ENCODE measurements around the gene AGO1. TPM values are rescaled to one million over a fixed set of nuclear protein-coding genes. Genes with fewer than 3 reads are reported as not detected.

The AGO1 gene
- total RNA-seq, 1 experiment from 2014 or later, result 36.2 TPM

- CTCF ChIA-PET, result no interaction called here
- Histone ChIP-seq H3K4me3 (replicated peaks in 1 of 2; ENCODE audit: low read depth in 1 of 2, low read length in 2 of 2) (no peak overlapping the region), H3K27me3 (ENCODE audit: insufficient read depth, low read length) (no peaks in the 10 kb centered on the region), H3K9ac (ENCODE audit: low read length) (no peak overlapping the region), H3K9me3 (ENCODE audit: control insufficient read depth in 1 of 2, insufficient read depth in 1 of 2, low read depth in 1 of 2, low read length in 2 of 2) (no peaks in the 10 kb centered on the region), H4K20me1 (ENCODE audit: insufficient read depth) (no peaks in the 10 kb centered on the region), H3K4me1 (ENCODE audit: control insufficient read depth in 1 of 2, insufficient read depth in 2 of 2, low read length in 2 of 2) (no peaks in the 10 kb centered on the region), H2AFZ (ENCODE audit: low read depth, low read length, poor library complexity, severe bottlenecking) (no peak overlapping the region), H3K4me2 (ENCODE audit: low read length) (no peak overlapping the region), H3K27ac (ENCODE audit: low read depth, low read length) (no peak overlapping the region), H3K36me3 (ENCODE audit: control insufficient read depth in 1 of 2, insufficient read depth in 2 of 2, low read length in 2 of 2) (peaks cover 9 to 14% of the 10 kb centered on the region in 2 experiments; a peak in 3 of 4 replicates), H3K79me2 (ENCODE audit: insufficient read depth, low read length) (no peaks in the 10 kb centered on the region), H3K9me2 (ENCODE audit: insufficient read depth) (no peaks in the 10 kb centered on the region)
- no peak for DNase-seq (ENCODE audit: low read depth, low spot score)
- ATAC-seq, result no peak
- TF ChIP-seq SIN3A (IDR thresholded peaks at IDR 0.05; ENCODE audit: low read depth) (no peak), EZH2phosphoT487 (IDR thresholded peaks at IDR 0.05; ENCODE audit: borderline replicate concordance) (no peak), POLR2A (IDR thresholded peaks at IDR 0.05; ENCODE audit: borderline replicate concordance, extremely low read depth, insufficient read depth, insufficient read length) (no peak), JUND (IDR thresholded peaks at IDR 0.05) (no peak), ATF3 (IDR thresholded peaks at IDR 0.05) (no peak)
- POLR2A ChIA-PET, result no interaction called here
- intact Hi-C loops (cut with micrococcal nuclease), result no loop called here
- RAD21 ChIA-PET (ENCODE audit: low non-redundant PET in 1 of 2, low total read pairs in 2 of 2, uncharacterized antibody in 2 of 2, unreplicated experiment in 2 of 2), result interaction anchor here in 1 of 2 experiments (0.6 kb wide), 1 partner anchor 19 kb away, joined by 3 read pairs; no protein-coding TSS in a partner anchor
- BruUV-seq (replicated peaks), result no TSS peak
These were observed 18.2 kb downstream of the AGO1 start for GRCh38 chr1:35901235-35901634.

- no TSS peak for BruUV-seq (replicated peaks)
- H3K9ac ChIP-seq (ENCODE audit: low read length), result no peak overlapping the region
- H3K4me2 ChIP-seq (ENCODE audit: low read length), result no peak overlapping the region
- H3K4me1 ChIP-seq (ENCODE audit: control insufficient read depth in 1 of 2, insufficient read depth in 2 of 2, low read length in 2 of 2), result no peaks in the 10 kb centered on the region
- H3K27ac ChIP-seq (ENCODE audit: low read depth, low read length), result no peak overlapping the region
- no peaks in the 10 kb centered on the region for H3K79me2 ChIP-seq (ENCODE audit: insufficient read depth, low read length)
- H2AFZ ChIP-seq (ENCODE audit: low read depth, low read length, poor library complexity, severe bottlenecking), result no peak overlapping the region
- H3K9me3 ChIP-seq (ENCODE audit: control insufficient read depth in 1 of 2, insufficient read depth in 1 of 2, low read depth in 1 of 2, low read length in 2 of 2), result no peaks in the 10 kb centered on the region
- no peak for DNase-seq (ENCODE audit: low read depth, low spot score)
- ChIA-PET POLR2A (no interaction called here), RAD21 (ENCODE audit: low non-redundant PET in 1 of 2, low total read pairs in 2 of 2, uncharacterized antibody in 2 of 2, unreplicated experiment in 2 of 2) (interaction anchor here in 1 of 2 experiments (0.7 kb wide), 1 partner anchor 13 kb away, joined by 3 read pairs; no protein-coding TSS in a partner anchor), CTCF (no interaction called here)
- TF ChIP-seq YY1 (IDR thresholded peaks at IDR 0.05; ENCODE audit: extremely low read depth, insufficient replicate concordance, low read depth, low read length), result no peak
- TF ChIP-seq ZFX (IDR thresholded peaks at IDR 0.05), result no peak
- intact Hi-C loops (cut with micrococcal nuclease), result no loop called here
- no peak overlapping the region for H3K4me3 ChIP-seq (replicated peaks in 1 of 2; ENCODE audit: low read depth in 1 of 2, low read length in 2 of 2)
- H3K9me2 ChIP-seq (ENCODE audit: insufficient read depth), result no peaks in the 10 kb centered on the region
- H3K27me3 ChIP-seq (ENCODE audit: insufficient read depth, low read length), result no peaks in the 10 kb centered on the region
- H4K20me1 ChIP-seq (ENCODE audit: insufficient read depth), result no peaks in the 10 kb centered on the region
- H3K36me3 ChIP-seq (ENCODE audit: control insufficient read depth in 1 of 2, insufficient read depth in 2 of 2, low read length in 2 of 2), result peaks cover 9 to 14% of the 10 kb centered on the region in 2 experiments; a peak in 3 of 4 replicates
- ATAC-seq, result no peak
These were observed 19.7 kb downstream of the AGO1 start for GRCh38 chr1:35902671-35903070.

All from HCT116 (cell line).